ENCODE measurements around the gene ADH1A. TPM values are rescaled to one million over a fixed set of nuclear protein-coding genes. Genes with fewer than 3 reads are reported as not detected.

Gene ADH1A
- total and polyA plus RNA-seq, 9 of the 15 experiments (the other 6 are each of a cell fraction or from before 2014, with no cell fraction given): not detected

- no peak for FAIRE-seq
- 0% methylated on average over 2 of the region's 2 CpGs for WGBS (ENCODE audit: insufficient coverage, low coverage, missing lambda C conversion rate)
- intact Hi-C loops (cut with micrococcal nuclease): no loop called here
- no peak overlapping the region for H2AFZ ChIP-seq (ENCODE audit: low read depth, low read length)
- H3K27ac ChIP-seq (ENCODE audit: extremely low read depth, low read depth, low read length): no peak overlapping the region
- no peaks in the 10 kb centered on the region for H3K9me1 ChIP-seq (ENCODE audit: control insufficient read depth, insufficient read depth, low read length)
- H3K9ac ChIP-seq (ENCODE audit: insufficient read depth in 1 of 2, low read depth in 2 of 2, low read length in 2 of 2): no peak overlapping the region
- H3K9me3 ChIP-seq (replicated peaks; ENCODE audit: control insufficient read depth, insufficient read depth, low read depth, low read length): no peaks in the 10 kb centered on the region
- no peak for DNase-seq (ENCODE audit: extremely low read depth in 1 of 4, low spot score in 3 of 4)
- no peak overlapping the region for H3K4me2 ChIP-seq (ENCODE audit: insufficient read depth, low read length)
- ChIA-PET POLR2A (no interaction called here), CTCF (ENCODE audit: low intra/inter-chr PET ratio) (no interaction called here)
- no TSS peak for BruUV-seq (replicated peaks)
- no peak for TF ChIP-seq MYBL2 (IDR thresholded peaks at IDR 0.05; ENCODE audit: low read depth)
- TF ChIP-seq MYBL2 (CRISPR knock-in tag; IDR thresholded peaks at IDR 0.05; ENCODE audit: borderline replicate concordance): no peak
- TF ChIP-seq NR2F6 (CRISPR knock-in tag; IDR thresholded peaks at IDR 0.05): no peak
- no peak for TF ChIP-seq HES1 (IDR thresholded peaks at IDR 0.05; ENCODE audit: low read depth)
- TF ChIP-seq ERF (CRISPR knock-in tag; IDR thresholded peaks at IDR 0.05): no peak
- TF ChIP-seq FOXM1 (IDR thresholded peaks at IDR 0.05; ENCODE audit: low read depth): no peak
- TF ChIP-seq FOXM1 (CRISPR knock-in tag; IDR thresholded peaks at IDR 0.05; ENCODE audit: low read depth): no peak
- TF ChIP-seq, protein P1, sequence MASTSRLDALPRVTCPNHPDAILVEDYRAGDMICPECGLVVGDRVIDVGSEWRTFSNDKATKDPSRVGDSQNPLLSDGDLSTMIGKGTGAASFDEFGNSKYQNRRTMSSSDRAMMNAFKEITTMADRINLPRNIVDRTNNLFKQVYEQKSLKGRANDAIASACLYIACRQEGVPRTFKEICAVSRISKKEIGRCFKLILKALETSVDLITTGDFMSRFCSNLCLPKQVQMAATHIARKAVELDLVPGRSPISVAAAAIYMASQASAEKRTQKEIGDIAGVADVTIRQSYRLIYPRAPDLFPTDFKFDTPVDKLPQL (IDR thresholded peaks at IDR 0.05; ENCODE audit: extremely low read depth, insufficient read length): no peak
- TF ChIP-seq MEIS2 (IDR thresholded peaks at IDR 0.05; ENCODE audit: partially characterized antibody): no peak
- TF ChIP-seq HNRNPUL1 (IDR thresholded peaks at IDR 0.05; ENCODE audit: low read length): no peak
- TF ChIP-seq ELF2 (CRISPR knock-in tag; IDR thresholded peaks at IDR 0.05): no peak
- TF ChIP-seq KDM1A (IDR thresholded peaks at IDR 0.05): no peak
- no peak for TF ChIP-seq L3MBTL2 (IDR thresholded peaks at IDR 0.05)
- no peak for TF ChIP-seq ZNF384 (IDR thresholded peaks at IDR 0.05; ENCODE audit: low read depth, low read length)
- no peak for TF ChIP-seq ZNF212 (CRISPR knock-in tag; IDR thresholded peaks at IDR 0.05)
- no peak for TF ChIP-seq PRPF4 (IDR thresholded peaks at IDR 0.05; ENCODE audit: insufficient read depth, low read depth, low read length, poor library complexity, severe bottlenecking)
- no peak for TF ChIP-seq ZNF586 (CRISPR knock-in tag; conservative IDR thresholded peaks at IDR 0.05)
- TF ChIP-seq ATF7 (IDR thresholded peaks at IDR 0.05): no peak
- no peak for TF ChIP-seq ZEB2 (IDR thresholded peaks at IDR 0.05)
- TF ChIP-seq PML (IDR thresholded peaks at IDR 0.05; ENCODE audit: low read length): no peak
- no peaks in the 10 kb centered on the region for H3K4me1 ChIP-seq (replicated peaks in 1 of 2; ENCODE audit: control insufficient read depth in 2 of 2, insufficient read depth in 2 of 2, low read length in 2 of 2)
- in situ Hi-C loops (cut with MboI): no loop called here
- no peaks in the 10 kb centered on the region for H3K79me2 ChIP-seq (ENCODE audit: control insufficient read depth, insufficient read depth, low read length)
- no peak for ATAC-seq
- H4K20me1 ChIP-seq (replicated peaks; ENCODE audit: control insufficient read depth, insufficient read depth, low read length): no peaks in the 10 kb centered on the region
- no peaks in the 10 kb centered on the region for H3K27me3 ChIP-seq (ENCODE audit: control insufficient read depth in 2 of 2, insufficient read depth in 2 of 2, low read length in 2 of 2)
- no peaks in the 10 kb centered on the region for H3K36me3 ChIP-seq (ENCODE audit: control insufficient read depth, insufficient read depth, low read length)
- no peak overlapping the region for H3K4me3 ChIP-seq
Observed at GRCh38 chr4:99329876-99330275, 39.1 kb upstream of the ADH1A start.
